ENCODE measurements around the gene CALD1. TPM values are rescaled to one million over a fixed set of nuclear protein-coding genes. Genes with fewer than 3 reads are reported as not detected.

Gene CALD1
- total and polyA plus RNA-seq, 2 experiments from 2014 or later = 132 to 842 TPM

DNA sequence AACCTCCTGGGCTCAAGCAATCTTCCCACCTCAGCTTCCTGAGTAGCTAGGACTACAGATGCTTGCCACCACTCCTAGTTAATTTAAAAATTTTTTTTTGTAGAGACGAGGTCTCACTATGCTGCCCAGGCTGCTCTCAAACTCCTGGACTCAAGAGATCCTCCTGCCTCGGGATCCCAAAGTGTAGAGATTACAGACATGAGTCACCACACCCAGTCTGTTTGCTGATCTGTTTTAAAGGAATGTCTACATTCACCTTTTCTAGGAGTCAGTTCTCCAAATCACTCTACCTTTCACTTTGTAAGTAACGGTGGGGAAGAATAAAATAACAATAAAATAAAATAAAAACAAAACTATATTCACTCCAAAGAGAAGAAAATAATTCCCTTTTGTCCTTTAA, 120.3 kb downstream of the CALD1 start (continued):
- TF ChIP-seq ZNF331 (CRISPR knock-in tag; IDR thresholded peaks at IDR 0.05; ENCODE audit: low read depth) (no peak), JUNB (IDR thresholded peaks at IDR 0.05; ENCODE audit: unreplicated experiment) (no peak), STAT1 (IDR thresholded peaks at IDR 0.05; ENCODE audit: unreplicated experiment) (no peak), CREB1 (CRISPR knock-in tag; IDR thresholded peaks at IDR 0.05; ENCODE audit: low read depth) (no peak), ETS1 (IDR thresholded peaks at IDR 0.05) (no peak), ZNF114 (CRISPR knock-in tag; IDR thresholded peaks at IDR 0.05) (no peak)

GRCh38 chr7:134900166-134900982, 120.9 kb downstream of the CALD1 start:
- Histone ChIP-seq H3K4me2 (no peak overlapping the region), H3F3A (replicated peaks; ENCODE audit: low read depth) (no peaks in the 10 kb centered on the region), H3K79me2 (replicated peaks; ENCODE audit: insufficient read depth) (peaks cover 74% of the 10 kb centered on the region), H2AFZ (no peak overlapping the region), H3K4me3 (no peak overlapping the region), H3K27me3 (ENCODE audit: insufficient read depth) (no peaks in the 10 kb centered on the region), H3K4me1 (ENCODE audit: insufficient read depth) (no peaks in the 10 kb centered on the region), H4K20me1 (replicated peaks; ENCODE audit: insufficient read depth) (peaks cover 10% of the 10 kb centered on the region), H3K27ac (ENCODE audit: low read depth) (peak overlapping the region; percentile 15; the same call in 1 of the 2 replicates), H3K36me3 (ENCODE audit: insufficient read depth) (peaks cover 10% of the 10 kb centered on the region; the same call in 1 of the 2 replicates), H3K9me2 (ENCODE audit: insufficient read depth) (no peaks in the 10 kb centered on the region)
- no peak for DNase-seq (ENCODE audit: low spot score)
- Mint-ChIP-seq H3K4me3 (no peak overlapping the region), H3K36me3 (ENCODE audit: low read depth) (peaks cover 25% of the 10 kb centered on the region), H3K27ac (peak overlapping the region; percentile 75; the same call in 1 of the 2 replicates), H3K27me3 (ENCODE audit: insufficient read depth, low read depth, poor library complexity) (peaks cover 1% of the 10 kb centered on the region), H3K4me1 (peaks cover 7% of the 10 kb centered on the region), H3K9me3 (peaks cover 19% of the 10 kb centered on the region)
- no peak; the same call in 2 of the 3 replicates for ATAC-seq
- TF ChIP-seq EZH2 (IDR thresholded peaks at IDR 0.05; ENCODE audit: low read depth, unreplicated experiment) = no peak
- TF ChIP-seq CTCF (conservative IDR thresholded peaks at IDR 0.05; ENCODE audit: low read depth in 2 of 2) = no peak
- no peak for TF ChIP-seq POLR2AphosphoS5 (IDR thresholded peaks at IDR 0.05; ENCODE audit: low read depth)
- TF ChIP-seq EZH2phosphoT487 (IDR thresholded peaks at IDR 0.05; ENCODE audit: unreplicated experiment) = no peak
- no peak for TF ChIP-seq NANOG (IDR thresholded peaks at IDR 0.05; ENCODE audit: borderline replicate concordance)
- no peak for TF ChIP-seq ZNF462 (CRISPR knock-in tag; IDR thresholded peaks at IDR 0.05)
- no peak for TF ChIP-seq ZNF114 (CRISPR knock-in tag; IDR thresholded peaks at IDR 0.05)
- TF ChIP-seq ZNF331 (CRISPR knock-in tag; IDR thresholded peaks at IDR 0.05; ENCODE audit: low read depth) = no peak

Measured in GM23338 (cell line).